Adrenal gland (tissue), 12 donors: ENCODE results near the gene CBX7. TPM values are rescaled to one million over a fixed set of nuclear protein-coding genes. Genes with fewer than 3 reads are reported as not detected.

Experiments
- DNase-seq, 7 donors: peaks; one replicate each; pipeline ENCODE4 v3.0.0-alpha.2; 2019 to 2020
- H3K27ac ChIP-seq, 5 donors: fragments of 200-600 bp; sonication (generic) in 4 of 5; 1 replicate in 3 of 5; 2 replicates in 2 of 5; pipeline versions ENCODE4 v1.5.1 to v1.8.0; 2016 to 2020; ENCODE audit warnings: mild to moderate bottlenecking in 1 of 5
- H3K27me3 ChIP-seq: fragments of 200-600 bp; 2 replicates; pipeline ENCODE4 v1.8.0; 2021
- H3K36me3 ChIP-seq, 2 donors: fragments of 200-600 bp; replicated peaks in 1 of 2; 1 replicate in 1 of 2; 2 replicates in 1 of 2; pipeline versions ENCODE4 v1.5.1 to v1.8.0; 2018 to 2022
- H3K4me1 ChIP-seq, 2 donors: fragments of 200-600 bp; replicated peaks in 1 of 2; 1 replicate in 1 of 2; 2 replicates in 1 of 2; pipeline versions ENCODE4 v1.5.1 to v1.8.0; 2018 to 2021
- H3K4me3 ChIP-seq, 4 donors: fragments of 200-600 bp; sonication (generic) in 3 of 4; one replicate each; pipeline ENCODE4 v1.5.1; 2016 to 2018
- H3K9me3 ChIP-seq, 3 donors: fragments of 200-600 bp; sonication (generic) in 1 of 3; replicated peaks in 1 of 3; 1 replicate in 2 of 3; 2 replicates in 1 of 3; pipeline versions ENCODE4 v1.5.1 to v1.8.0; 2016 to 2021
- CTCF ChIP-seq, 6 experiments: fragments of 450-650 bp in 4 of 6; fragments of 200-600 bp in 2 of 6; sonication (generic) in 1 of 6; IDR thresholded peaks; 1 replicate in 5 of 6; 2 replicates in 1 of 6; pipeline versions ENCODE4 v1.5.1 to v1.8.0; 2016 to 2021; ENCODE audit warnings: antibody characterized with exemption in 6 of 6, mild to moderate bottlenecking in 2 of 6, moderate library complexity in 1 of 6
- POLR2A ChIP-seq, 2 donors: fragments of 450-650 bp; IDR thresholded peaks; one replicate each; pipeline ENCODE4 v1.6.1; 2017; ENCODE audit warnings: antibody characterized with exemption in 2 of 2, mild to moderate bottlenecking in 2 of 2, moderate library complexity in 1 of 2
- WGBS, 4 donors: extraction: QIAGEN DNeasy Blood & Tissue Kit in 2 of 4; methylation state at CpG; one replicate each; pipeline versions ENCODE4 v1.1.5 to v1.1.7; 2013 to 2017; 5-methylcytosine and 5-hydroxymethylcytosine counted together
- intact Hi-C, 2 donors: fragments of 100-400 bp; cut with DNase I; formaldehyde crosslinking; loops; one replicate each; pipeline versions ENCODE4 v1.14.1 to v1.15.0; 2022 to 2023
- polyA plus RNA-seq, 3 donors: library from polyadenylated mRNA; stranded (reverse); fragments of 200-250 nt in 2 of 3; fragments of 350-450 nt in 1 of 3; fragmentation: Illumina TruSeq in 1 of 3; extraction: RNeasy Lipid Tissue Mini Kit (QIAGEN cat#74804) in 1 of 3; gene quantifications; one replicate each; pipeline ENCODE4 v1.2.3, GENCODE V29; 2013 to 2014
- total RNA-seq, 9 donors: library from RNA; depleted of rRNA in 4 of 9; stranded (reverse); fragments of >200 nt in 4 of 9; fragments of 120-200 nt in 1 of 9; fragmentation: NEBNext Ultra II Directional in 1 of 9; extraction: Animal tissue kit (Norgen Biotek cat#: 25700) in 1 of 9; gene quantifications; one replicate each; pipeline versions ENCODE4 v1.1.0 to v1.2.4, GENCODE V29; 2013 to 2023
- donor health status: healthy with polysubstance abuse.
- donor health status: Bipolar disorder and iron deficiency.
- donor health status: DM: yes; HTN: yes; CAD: no.
- donor health status: DM: no; HTN: no; CAD: no.
- donor health status: DM: no; HTN: no; CAD: no.
- donor health status: DM: yes; HTN: yes; CAD: no.

CBX7 gene
- total and polyA plus RNA-seq, 12 donors: 2.7 to 89.2 (median 51.5) TPM

GRCh38 chr22:39178206-39179111, 26.0 kb upstream of the CBX7 start:
- Histone ChIP-seq H3K4me1 (peaks cover 34 to 49% of the 10 kb centered on the region in 2 donors), H3K27ac (peak overlapping the region in 4 of 5 donors; percentile 26 to 89 (median 62)), H3K36me3 (no peaks in the 10 kb centered on the region), H3K4me3 (no peak overlapping the region), H3K9me3 (no peaks in the 10 kb centered on the region), H3K27me3 (no peaks in the 10 kb centered on the region)
- no peak for TF ChIP-seq POLR2A (IDR thresholded peaks at IDR 0.05)
- TF ChIP-seq CTCF (IDR thresholded peaks at IDR 0.05): no peak
- intact Hi-C loops: loop anchor here (5.0 to 10.0 kb wide), 3 partner anchors 119 to 346 kb away; partner anchors contain the start of gene ATF4 (in 1 of the 2)
- 84 to 87% (median 86%) methylated on average over 19 of the region's 19 CpGs for WGBS, 4 donors
- DNase-seq: peak in 1 of 7 donors; percentile 46

- Histone ChIP-seq H3K27ac (peak overlapping the region in 4 of 5 donors; percentile 26 to 89 (median 62)), H3K4me3 (no peak overlapping the region), H3K27me3 (no peaks in the 10 kb centered on the region), H3K9me3 (no peaks in the 10 kb centered on the region), H3K36me3 (no peaks in the 10 kb centered on the region), H3K4me1 (peaks cover 34 to 52% of the 10 kb centered on the region in 2 donors)
- DNase-seq: peak in 2 of 7 donors; percentile 47 to 60
- WGBS, 4 donors: 89 to 93% (median 91%) methylated on average over 9 of the region's 9 CpGs
- TF ChIP-seq POLR2A (IDR thresholded peaks at IDR 0.05): no peak
- TF ChIP-seq CTCF (IDR thresholded peaks at IDR 0.05): no peak
- intact Hi-C loops: loop anchor here (5.0 to 10.0 kb wide), 3 partner anchors 120 to 347 kb away; partner anchors contain the start of gene ATF4 (in 1 of the 2)
Measured at GRCh38 chr22:39177791-39178190, 25.3 kb upstream of the CBX7 start.

GRCh38 chr22:39177456-39177775, 24.9 kb upstream of the CBX7 start:
- no peaks in the 10 kb centered on the region for H3K27me3 ChIP-seq
- intact Hi-C loops: loop anchor here (5.0 to 10.0 kb wide), 3 partner anchors 120 to 347 kb away; partner anchors contain the start of gene ATF4 (in 1 of the 2)
- TF ChIP-seq CTCF (IDR thresholded peaks at IDR 0.05) (no peak), POLR2A (IDR thresholded peaks at IDR 0.05) (no peak)
- no peak for DNase-seq
- no peak overlapping the region for H3K4me3 ChIP-seq
- 90 to 100% (median 92%) methylated on average over 1 to 2 of the region's 2 CpGs for WGBS, 4 donors
- H3K4me1 ChIP-seq: peaks cover 34 to 52% of the 10 kb centered on the region in 2 donors
- no peaks in the 10 kb centered on the region for H3K9me3 ChIP-seq
- no peaks in the 10 kb centered on the region for H3K36me3 ChIP-seq
- peak overlapping the region in 4 of 5 donors; percentile 26 to 89 (median 62) for H3K27ac ChIP-seq

- WGBS, 4 donors: 80 to 93% (median 86%) methylated on average over 7 to 14 of the region's 14 CpGs
- no peak for TF ChIP-seq POLR2A (IDR thresholded peaks at IDR 0.05)
- H3K27me3 ChIP-seq: no peaks in the 10 kb centered on the region
- H3K4me3 ChIP-seq: no peak overlapping the region
- H3K9me3 ChIP-seq: no peaks in the 10 kb centered on the region
- H3K27ac ChIP-seq: peak overlapping the region in 4 of 5 donors; percentile 61 to 89 (median 74)
- peaks cover 34 to 52% of the 10 kb centered on the region in 2 donors for H3K4me1 ChIP-seq
- DNase-seq: peak in 1 of 7 donors; percentile 52
- intact Hi-C loops: loop anchor here (5.0 to 10.0 kb wide), 3 partner anchors 120 to 348 kb away; partner anchors contain the start of gene ATF4 (in 1 of the 2)
- no peaks in the 10 kb centered on the region for H3K36me3 ChIP-seq
Measured at GRCh38 chr22:39176714-39177455, 24.4 kb upstream of the CBX7 start.
